Thoracic aorta (tissue), 2 donors: Measurements from ENCODE around the gene TICRR. TPM values are rescaled to one million over a fixed set of nuclear protein-coding genes. Genes with fewer than 3 reads are reported as not detected.

Experiments used
- ATAC-seq: fragments of 150-250 bp; one replicate; pipeline ENCODE4 v1.8.0; 2017; ENCODE audit warnings: low read depth; ENCODE audit not compliant: insufficient number of reproducible peaks, low FRiP score
- DNase-seq: peaks from one replicate; pipeline ENCODE4 v3.0.0-alpha.2; 2020; ENCODE audit warnings: low spot score
- H3K27ac ChIP-seq, 2 donors: fragments of 200-600 bp; sonication (generic); 1 replicate in 1 of 2; 2 replicates in 1 of 2; pipeline ENCODE4 v1.5.1; 2016; ENCODE audit warnings: mild to moderate bottlenecking in 2 of 2, moderate library complexity in 2 of 2
- H3K27me3 ChIP-seq: fragments of 200-600 bp; sonication (generic); replicated peaks from 2 replicates; pipeline ENCODE4 v1.6.0; 2016; ENCODE audit warnings: mild to moderate bottlenecking; ENCODE audit not compliant: insufficient read depth
- H3K36me3 ChIP-seq: fragments of 200-600 bp; sonication (generic); one replicate; pipeline ENCODE4 v1.5.1; 2016
- H3K4me1 ChIP-seq, 2 donors: fragments of 200-600 bp; sonication (generic); 1 replicate in 1 of 2; 2 replicates in 1 of 2; pipeline versions ENCODE4 v1.5.1 to v1.6.0; 2016; ENCODE audit warnings: low read depth in 2 of 2, mild to moderate bottlenecking in 1 of 2; ENCODE audit not compliant: control insufficient read depth in 1 of 2
- H3K4me3 ChIP-seq: fragments of 200-600 bp; sonication (generic); 2 replicates; pipeline ENCODE4 v1.5.1; 2016; ENCODE audit warnings: mild to moderate bottlenecking
- H3K9me3 ChIP-seq: fragments of 200-600 bp; sonication (generic); 2 replicates; pipeline ENCODE4 v1.5.1; 2016
- total RNA-seq, 2 donors: library from RNA; depleted of rRNA; stranded (reverse); fragments of >200 nt; gene quantifications; one replicate each; pipeline versions ENCODE4 v1.1.0 to v1.2.3, GENCODE V29; 2016
- TF ChIP-seq, protein P1 (sequence below): fragments of 200-600 bp; sonication (generic); IDR thresholded peaks from one replicate; pipeline ENCODE4 v1.5.1; 2019; ENCODE audit warnings: antibody characterized with exemption

TICRR gene
- total RNA-seq, 2 donors from 2014 or later: not detected

DNA sequence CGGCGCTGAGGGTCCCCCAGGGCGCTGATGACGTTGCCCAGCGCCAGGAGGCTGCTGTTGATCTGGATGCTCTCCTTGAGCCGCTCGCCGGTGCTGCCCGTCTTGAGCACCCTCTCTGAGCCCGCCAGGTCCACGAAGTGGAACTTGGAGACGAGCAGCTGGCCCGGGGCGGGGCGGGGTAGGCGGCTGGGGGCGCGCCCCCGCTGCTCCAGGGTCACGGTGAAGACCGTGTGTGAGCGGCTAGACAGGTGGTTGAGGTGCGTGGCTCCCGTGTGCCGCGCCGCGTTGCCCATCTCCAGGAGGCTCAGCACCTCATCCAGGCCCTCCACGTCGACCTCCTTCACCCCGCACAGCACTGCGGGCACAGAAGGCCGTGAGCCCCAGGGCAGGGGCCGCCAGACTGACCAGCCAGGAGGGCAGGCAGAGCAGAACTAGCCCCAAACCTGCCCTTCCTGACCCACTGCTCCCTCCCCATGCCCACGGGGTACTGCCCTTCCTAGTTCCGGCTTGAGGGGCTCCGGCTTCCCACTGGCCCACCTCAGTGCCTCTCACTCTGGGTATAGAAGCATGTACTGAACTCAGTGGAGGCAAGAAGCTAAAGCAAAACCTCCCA is 73.8 kb downstream of the TICRR start:
- DNase-seq: no peak
- H3K27ac ChIP-seq: no peak overlapping the region
- no peaks in the 10 kb centered on the region for H3K9me3 ChIP-seq
- no peak for ATAC-seq
- no peak overlapping the region for H3K4me3 ChIP-seq
- H3K27me3 ChIP-seq: no peaks in the 10 kb centered on the region
- TF ChIP-seq, protein P1, sequence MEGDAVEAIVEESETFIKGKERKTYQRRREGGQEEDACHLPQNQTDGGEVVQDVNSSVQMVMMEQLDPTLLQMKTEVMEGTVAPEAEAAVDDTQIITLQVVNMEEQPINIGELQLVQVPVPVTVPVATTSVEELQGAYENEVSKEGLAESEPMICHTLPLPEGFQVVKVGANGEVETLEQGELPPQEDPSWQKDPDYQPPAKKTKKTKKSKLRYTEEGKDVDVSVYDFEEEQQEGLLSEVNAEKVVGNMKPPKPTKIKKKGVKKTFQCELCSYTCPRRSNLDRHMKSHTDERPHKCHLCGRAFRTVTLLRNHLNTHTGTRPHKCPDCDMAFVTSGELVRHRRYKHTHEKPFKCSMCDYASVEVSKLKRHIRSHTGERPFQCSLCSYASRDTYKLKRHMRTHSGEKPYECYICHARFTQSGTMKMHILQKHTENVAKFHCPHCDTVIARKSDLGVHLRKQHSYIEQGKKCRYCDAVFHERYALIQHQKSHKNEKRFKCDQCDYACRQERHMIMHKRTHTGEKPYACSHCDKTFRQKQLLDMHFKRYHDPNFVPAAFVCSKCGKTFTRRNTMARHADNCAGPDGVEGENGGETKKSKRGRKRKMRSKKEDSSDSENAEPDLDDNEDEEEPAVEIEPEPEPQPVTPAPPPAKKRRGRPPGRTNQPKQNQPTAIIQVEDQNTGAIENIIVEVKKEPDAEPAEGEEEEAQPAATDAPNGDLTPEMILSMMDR: no peak
- peaks cover 0 to 16% of the 10 kb centered on the region in 2 donors for H3K4me1 ChIP-seq
- H3K36me3 ChIP-seq: no peaks in the 10 kb centered on the region

DNA sequence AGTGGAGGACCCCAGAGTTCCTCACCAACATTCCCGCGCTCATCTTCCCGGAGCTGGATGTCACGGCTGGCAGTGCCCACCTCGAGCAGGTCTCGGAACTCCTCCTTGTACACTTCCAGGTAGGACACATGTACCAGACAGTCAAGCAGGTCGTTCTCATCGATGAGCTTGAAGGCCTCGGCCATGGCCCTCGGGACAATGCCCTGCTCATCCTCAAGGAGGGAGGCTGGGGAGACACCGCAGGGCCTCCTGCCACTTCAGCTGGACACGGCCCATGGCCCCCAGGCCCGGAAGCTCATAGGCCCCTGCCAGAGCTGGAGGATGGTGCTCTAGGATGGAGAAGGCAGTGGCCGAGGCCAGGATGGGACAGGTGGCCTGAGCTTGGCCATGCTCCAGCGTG is 74.4 kb downstream of the TICRR start:
- H3K36me3 ChIP-seq: no peaks in the 10 kb centered on the region
- H3K27me3 ChIP-seq: no peaks in the 10 kb centered on the region
- H3K4me1 ChIP-seq: peaks cover 4 to 22% of the 10 kb centered on the region in 2 donors
- H3K9me3 ChIP-seq: no peaks in the 10 kb centered on the region
- TF ChIP-seq, protein P1: no peak
- ATAC-seq (no peak), DNase-seq (no peak)
- H3K4me3 ChIP-seq: no peak overlapping the region
- H3K27ac ChIP-seq: no peak overlapping the region

DNA sequence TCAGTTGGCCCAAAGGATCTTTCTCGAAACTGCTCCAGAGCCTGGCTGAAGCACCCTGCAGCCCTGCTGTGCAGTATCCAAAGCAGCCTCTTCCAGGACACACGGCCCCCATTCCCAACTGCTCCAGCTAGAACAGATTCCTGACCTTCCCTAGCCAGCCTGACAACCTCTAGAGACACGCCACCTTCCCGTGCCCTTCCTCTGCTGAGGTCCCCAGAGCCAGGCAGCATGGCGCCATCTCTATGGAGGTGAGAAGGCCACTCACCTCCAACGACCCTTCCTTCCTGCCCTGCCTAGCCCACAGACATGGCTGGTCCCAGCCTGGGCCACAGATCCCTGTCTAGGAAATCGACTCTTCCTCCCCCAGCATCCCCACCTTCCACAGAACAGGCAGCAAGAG is 76.9 kb downstream of the TICRR start:
- Histone ChIP-seq H3K27ac (no peak overlapping the region), H3K9me3 (no peaks in the 10 kb centered on the region), H3K36me3 (no peaks in the 10 kb centered on the region), H3K27me3 (no peaks in the 10 kb centered on the region), H3K4me3 (no peak overlapping the region), H3K4me1 (peaks cover 5 to 22% of the 10 kb centered on the region in 2 donors)
- ATAC-seq (no peak), DNase-seq (no peak)
- TF ChIP-seq, protein P1: no peak

DNA sequence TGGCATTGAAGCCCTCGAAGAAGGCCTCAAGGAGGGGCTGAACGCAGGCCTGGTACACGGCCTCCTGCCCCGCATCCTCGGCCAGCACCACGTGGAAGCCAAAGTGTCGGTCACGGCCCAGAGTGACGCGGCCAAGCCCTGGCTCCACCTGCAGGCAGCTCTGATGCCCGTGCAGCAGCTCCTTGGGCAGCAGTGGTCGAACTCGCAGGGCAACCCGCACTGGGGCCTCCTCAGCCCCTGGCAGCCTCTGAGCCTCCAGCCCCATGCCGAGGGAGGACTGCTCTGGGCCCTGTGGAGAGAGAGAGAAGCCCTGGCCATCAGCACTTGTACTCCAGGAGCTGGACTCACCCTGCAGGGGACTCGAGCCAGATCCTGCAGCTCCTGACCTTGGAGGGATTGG is 77.4 kb downstream of the TICRR start:
- ATAC-seq (no peak), DNase-seq (no peak)
- Histone ChIP-seq H3K4me3 (no peak overlapping the region), H3K36me3 (no peaks in the 10 kb centered on the region), H3K27me3 (no peaks in the 10 kb centered on the region), H3K9me3 (no peaks in the 10 kb centered on the region), H3K4me1 (peaks cover 5 to 17% of the 10 kb centered on the region in 2 donors), H3K27ac (no peak overlapping the region)
- TF ChIP-seq, protein P1: no peak

DNA sequence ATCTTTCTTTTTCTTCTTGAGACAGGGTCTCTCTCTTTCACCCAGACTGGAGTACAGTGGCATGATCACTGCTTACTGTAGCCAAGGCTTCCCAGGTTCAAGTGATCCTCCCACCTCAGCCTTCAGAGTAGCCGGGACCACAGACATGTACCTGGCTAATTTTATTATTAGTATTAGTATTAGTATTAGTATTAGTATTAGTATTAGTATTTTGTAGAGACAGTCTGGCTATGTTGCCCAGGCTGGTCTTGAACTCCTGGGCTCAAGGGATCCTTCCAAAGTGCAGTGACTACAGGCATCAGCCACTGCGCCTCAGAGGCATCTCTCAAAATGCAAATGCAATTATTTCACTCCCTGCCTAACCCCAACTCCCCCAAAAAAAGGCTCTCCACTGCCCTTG is 78.3 kb downstream of the TICRR start:
- H3K4me1 ChIP-seq: peaks cover 5 to 17% of the 10 kb centered on the region in 2 donors
- ATAC-seq: no peak
- peak overlapping the region; percentile 80 for H3K4me3 ChIP-seq
- TF ChIP-seq, protein P1: no peak
- DNase-seq: no peak
- H3K27me3 ChIP-seq: no peaks in the 10 kb centered on the region
- no peaks in the 10 kb centered on the region for H3K36me3 ChIP-seq
- no peak overlapping the region for H3K27ac ChIP-seq
- no peaks in the 10 kb centered on the region for H3K9me3 ChIP-seq
